Osteocyte (in vitro differentiated cells): Measurements from ENCODE around the gene KRT28. TPM values are rescaled to one million over a fixed set of nuclear protein-coding genes. Genes with fewer than 3 reads are reported as not detected.

Source experiments
- DNase-seq: peaks from one replicate; pipeline ENCODE4 v3.0.0; 2021; ENCODE audit warnings: mixed read lengths; ENCODE audit not compliant: unreplicated experiment; ENCODE audit errors: extremely low spot score
- H3K27ac Mint-ChIP-seq: one replicate; pipeline ENCODE4 v1.8.0; 2021; ENCODE audit warnings: mild to moderate bottlenecking, mixed read lengths; ENCODE audit not compliant: unreplicated experiment
- H3K27me3 Mint-ChIP-seq: one replicate; pipeline ENCODE4 v1.8.0; 2021; ENCODE audit warnings: mixed read lengths; ENCODE audit not compliant: unreplicated experiment
- H3K36me3 Mint-ChIP-seq: one replicate; pipeline ENCODE4 v1.8.0; 2021; ENCODE audit warnings: mixed read lengths; ENCODE audit not compliant: unreplicated experiment
- H3K4me1 Mint-ChIP-seq: one replicate; pipeline ENCODE4 v1.8.0; 2021; ENCODE audit warnings: mixed read lengths; ENCODE audit not compliant: unreplicated experiment
- H3K4me3 Mint-ChIP-seq: one replicate; pipeline ENCODE4 v1.8.0; 2021; ENCODE audit warnings: mild to moderate bottlenecking, moderate library complexity, mixed read lengths; ENCODE audit not compliant: unreplicated experiment
- H3K9me3 Mint-ChIP-seq: one replicate; pipeline ENCODE4 v1.8.0; 2021; ENCODE audit warnings: mixed read lengths; ENCODE audit not compliant: unreplicated experiment
- total RNA-seq: library from RNA; stranded (reverse); gene quantifications from 2 replicates; pipeline ENCODE4 v1.2.1, GENCODE V29; 2021
- TF ChIP-seq, protein P1 (sequence below): fragments of 200-600 bp; sonication (generic); IDR thresholded peaks from 2 replicates; pipeline ENCODE4 v1.5.0; 2021; ENCODE audit warnings: antibody characterized with exemption, mild to moderate bottlenecking, moderate library complexity

The KRT28 gene
- total RNA-seq, 1 donor from 2014 or later, result not detected

- no peaks in the 10 kb centered on the region for H3K9me3 Mint-ChIP-seq
- no peaks in the 10 kb centered on the region for H3K36me3 Mint-ChIP-seq
- TF ChIP-seq, protein P1, sequence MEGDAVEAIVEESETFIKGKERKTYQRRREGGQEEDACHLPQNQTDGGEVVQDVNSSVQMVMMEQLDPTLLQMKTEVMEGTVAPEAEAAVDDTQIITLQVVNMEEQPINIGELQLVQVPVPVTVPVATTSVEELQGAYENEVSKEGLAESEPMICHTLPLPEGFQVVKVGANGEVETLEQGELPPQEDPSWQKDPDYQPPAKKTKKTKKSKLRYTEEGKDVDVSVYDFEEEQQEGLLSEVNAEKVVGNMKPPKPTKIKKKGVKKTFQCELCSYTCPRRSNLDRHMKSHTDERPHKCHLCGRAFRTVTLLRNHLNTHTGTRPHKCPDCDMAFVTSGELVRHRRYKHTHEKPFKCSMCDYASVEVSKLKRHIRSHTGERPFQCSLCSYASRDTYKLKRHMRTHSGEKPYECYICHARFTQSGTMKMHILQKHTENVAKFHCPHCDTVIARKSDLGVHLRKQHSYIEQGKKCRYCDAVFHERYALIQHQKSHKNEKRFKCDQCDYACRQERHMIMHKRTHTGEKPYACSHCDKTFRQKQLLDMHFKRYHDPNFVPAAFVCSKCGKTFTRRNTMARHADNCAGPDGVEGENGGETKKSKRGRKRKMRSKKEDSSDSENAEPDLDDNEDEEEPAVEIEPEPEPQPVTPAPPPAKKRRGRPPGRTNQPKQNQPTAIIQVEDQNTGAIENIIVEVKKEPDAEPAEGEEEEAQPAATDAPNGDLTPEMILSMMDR, result no peak
- DNase-seq, result no peak
- H3K4me3 Mint-ChIP-seq, result no peak overlapping the region
- no peaks in the 10 kb centered on the region for H3K4me1 Mint-ChIP-seq
- no peak overlapping the region for H3K27ac Mint-ChIP-seq
- H3K27me3 Mint-ChIP-seq, result peaks cover 24% of the 10 kb centered on the region
These were observed 41.5 kb upstream of the KRT28 start for GRCh38 chr17:40841246-40841645.

DNA sequence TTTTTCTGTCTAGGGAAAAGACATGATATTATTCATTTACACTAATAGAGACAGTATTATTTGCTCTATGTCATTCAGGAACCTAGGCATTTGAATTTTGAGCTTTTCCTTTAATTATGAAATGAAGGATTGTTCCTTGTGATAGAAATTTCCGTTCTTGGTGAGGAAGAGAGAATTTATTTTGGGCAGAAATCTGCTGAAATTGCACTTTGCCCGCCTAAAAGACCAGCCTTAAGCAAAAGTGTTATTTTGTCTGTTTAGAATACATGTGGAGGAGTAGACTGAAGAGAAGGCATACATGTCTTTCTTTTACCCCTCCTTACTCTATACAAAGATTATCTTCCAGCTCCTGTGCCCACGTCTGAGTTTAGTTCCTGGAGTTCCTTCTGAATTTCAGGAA lies 39.4 kb upstream of the KRT28 start:
- no peaks in the 10 kb centered on the region for H3K9me3 Mint-ChIP-seq
- H3K36me3 Mint-ChIP-seq, result peaks cover 11% of the 10 kb centered on the region
- no peak overlapping the region for H3K4me3 Mint-ChIP-seq
- H3K4me1 Mint-ChIP-seq, result no peaks in the 10 kb centered on the region
- no peak overlapping the region for H3K27ac Mint-ChIP-seq
- TF ChIP-seq, protein P1, result no peak
- peaks cover 6% of the 10 kb centered on the region for H3K27me3 Mint-ChIP-seq
- DNase-seq, result no peak

DNA sequence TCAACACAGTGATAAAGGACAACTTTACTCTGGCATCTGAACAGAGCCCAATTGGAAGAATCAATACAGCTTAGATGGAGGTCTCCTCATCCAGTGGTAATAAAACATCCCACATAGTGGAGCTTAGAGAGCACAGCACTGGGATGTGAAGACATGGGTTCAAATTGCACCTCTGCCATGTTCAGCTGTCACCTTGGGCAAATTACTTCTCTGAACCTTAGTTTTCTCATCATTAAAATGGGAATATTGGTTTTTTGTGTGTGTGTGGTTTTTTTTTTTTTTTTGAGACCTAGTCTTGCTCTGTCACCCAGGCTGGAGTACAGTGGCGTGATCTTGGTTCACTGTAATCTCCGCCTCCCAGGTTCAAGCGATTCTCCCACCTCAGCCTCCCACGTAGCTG lies 36.3 kb upstream of the KRT28 start:
- TF ChIP-seq, protein P1, result no peak
- H3K27me3 Mint-ChIP-seq, result no peaks in the 10 kb centered on the region
- no peak overlapping the region for H3K4me3 Mint-ChIP-seq
- H3K4me1 Mint-ChIP-seq, result no peaks in the 10 kb centered on the region
- H3K9me3 Mint-ChIP-seq, result no peaks in the 10 kb centered on the region
- H3K36me3 Mint-ChIP-seq, result peaks cover 16% of the 10 kb centered on the region
- H3K27ac Mint-ChIP-seq, result no peak overlapping the region
- no peak for DNase-seq

DNA sequence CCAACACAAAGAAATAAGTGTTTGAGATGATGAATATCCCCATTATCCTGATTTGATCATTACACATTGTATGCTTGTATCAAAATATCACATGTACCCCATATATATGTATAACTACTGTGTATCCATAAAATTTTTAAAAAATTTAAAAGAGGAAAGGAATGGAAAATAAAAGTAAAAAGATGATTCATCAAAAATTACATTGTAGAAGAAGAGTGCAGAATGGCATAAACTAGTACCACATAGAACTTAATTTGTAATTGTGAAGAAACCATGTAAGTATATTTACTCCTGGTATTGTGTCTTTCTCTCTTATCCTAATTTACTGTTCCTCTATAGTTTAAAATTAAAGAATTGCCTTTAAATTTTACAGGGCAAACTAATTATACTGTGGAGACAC lies 34.1 kb upstream of the KRT28 start:
- Mint-ChIP-seq H3K36me3 (peaks cover 16% of the 10 kb centered on the region), H3K27me3 (no peaks in the 10 kb centered on the region), H3K4me1 (no peaks in the 10 kb centered on the region), H3K27ac (no peak overlapping the region), H3K9me3 (peaks cover 5% of the 10 kb centered on the region), H3K4me3 (no peak overlapping the region)
- DNase-seq, result no peak
- TF ChIP-seq, protein P1, result no peak

DNA sequence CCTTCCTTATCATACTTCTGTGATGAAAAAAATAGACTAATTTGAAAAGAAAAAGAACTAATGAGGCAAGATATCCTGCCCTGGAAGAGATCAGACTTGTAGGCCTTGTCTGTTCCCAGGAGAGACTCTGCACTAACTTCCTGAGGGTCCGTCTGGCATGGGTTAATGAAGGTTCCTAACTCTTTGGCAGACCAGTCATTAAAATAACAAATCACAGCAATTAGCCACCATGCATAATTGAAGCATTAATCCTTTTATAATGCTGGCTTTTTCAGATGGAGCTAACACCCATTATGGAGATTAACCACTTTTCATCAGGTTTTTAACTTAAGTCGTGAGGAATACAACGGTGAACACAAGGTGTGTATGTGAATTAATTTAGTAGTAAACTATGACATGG lies 33.1 kb upstream of the KRT28 start:
- TF ChIP-seq, protein P1, result no peak
- no peaks in the 10 kb centered on the region for H3K27me3 Mint-ChIP-seq
- no peak overlapping the region for H3K4me3 Mint-ChIP-seq
- H3K4me1 Mint-ChIP-seq, result peaks cover 10% of the 10 kb centered on the region
- no peak for DNase-seq
- H3K27ac Mint-ChIP-seq, result no peak overlapping the region
- H3K9me3 Mint-ChIP-seq, result peaks cover 5% of the 10 kb centered on the region
- H3K36me3 Mint-ChIP-seq, result peaks cover 16% of the 10 kb centered on the region
